Right lung (tissue), 5 donors: ENCODE measurements around the gene EIF1. TPM values are rescaled to one million over a fixed set of nuclear protein-coding genes. Genes with fewer than 3 reads are reported as not detected.
"Not testable (repeated sequence)": the region's sequence is repeated elsewhere in the genome, so short reads cannot be mapped to it uniquely, and the experiment has no call there.

Experiments
- DNase-seq, 2 donors: peaks; one replicate each; pipeline ENCODE4 v3.0.0-alpha.2; 2013
- polyA plus RNA-seq, 5 donors: library from polyadenylated mRNA; unstranded; fragments of 120-200 nt; gene quantifications; one replicate each; pipeline versions ENCODE4 v1.2.1 to v1.2.3, GENCODE V29; 2013; ENCODE audit warnings: inconsistent platforms in 1 of 5, low replicate concordance in 1 of 5; ENCODE audit not compliant: insufficient read length in 5 of 5, insufficient read depth in 1 of 5

Gene EIF1
- polyA plus RNA-seq, 5 donors = 648 to 772 (median 688) TPM

DNA sequence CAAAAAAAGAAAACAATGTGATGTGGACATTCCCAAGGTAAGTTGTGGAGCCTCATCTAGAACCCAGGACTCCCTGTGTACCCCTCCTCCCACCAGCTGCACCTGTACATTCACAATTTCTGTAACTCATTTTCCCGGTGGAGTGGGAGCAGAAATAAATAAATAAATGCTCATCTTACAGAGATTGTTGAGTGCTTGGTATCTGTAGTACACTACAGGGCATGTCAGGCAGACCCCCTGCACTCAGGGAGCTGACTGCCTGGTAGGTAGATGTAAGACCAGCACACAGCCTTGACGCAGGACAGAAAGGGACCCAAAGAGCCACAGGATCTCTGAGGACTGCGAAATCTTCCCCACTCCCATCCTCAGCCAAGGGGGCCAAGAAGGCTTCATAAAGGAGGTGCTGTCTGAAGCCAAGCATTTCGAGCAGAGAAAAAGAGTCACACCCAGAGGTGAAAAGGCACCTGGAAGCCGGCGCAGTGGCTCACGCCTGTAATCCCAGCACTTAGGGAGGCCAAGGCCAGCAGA is 6.5 kb downstream of the EIF1 start:
- no peak for DNase-seq

DNA sequence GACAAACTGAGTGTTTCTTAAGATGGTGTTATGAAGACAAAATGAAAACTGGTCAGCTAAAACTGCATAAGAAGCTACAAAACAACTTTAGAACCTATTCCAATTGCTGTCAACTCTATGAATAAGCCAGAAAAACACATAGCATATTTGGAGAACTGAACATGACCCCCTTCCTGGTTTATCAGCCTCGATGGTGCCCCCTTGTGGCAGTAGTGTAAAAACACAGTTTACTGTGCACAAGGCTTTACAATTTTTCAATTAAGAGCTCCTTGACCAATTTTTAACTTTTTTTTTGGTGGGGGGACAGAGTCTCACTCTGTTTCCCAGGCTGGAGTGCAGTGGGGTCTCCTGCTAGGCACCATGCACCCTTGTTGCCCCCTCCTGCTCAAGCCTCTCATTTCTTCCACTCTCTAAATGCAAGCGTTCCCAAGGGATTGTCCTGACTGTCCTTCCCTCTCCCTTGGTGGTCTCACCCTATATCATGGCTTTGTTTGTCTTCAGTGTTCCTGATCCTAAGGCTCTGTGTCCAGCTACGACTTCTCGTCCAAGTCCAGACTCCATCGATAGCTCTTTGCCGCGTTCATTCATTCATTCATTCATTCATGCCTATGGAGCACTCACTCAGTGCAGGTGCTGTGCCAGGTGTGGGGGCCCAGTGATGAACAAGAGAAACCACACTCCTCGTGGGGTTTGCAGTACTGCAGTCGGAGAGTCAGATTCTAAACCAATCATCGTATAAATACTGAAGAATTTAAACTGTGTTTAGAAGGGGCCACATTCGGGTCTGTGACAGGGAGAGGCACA is 7.5 kb downstream of the EIF1 start:
- DNase-seq = peak; percentile 52 to 64

DNA sequence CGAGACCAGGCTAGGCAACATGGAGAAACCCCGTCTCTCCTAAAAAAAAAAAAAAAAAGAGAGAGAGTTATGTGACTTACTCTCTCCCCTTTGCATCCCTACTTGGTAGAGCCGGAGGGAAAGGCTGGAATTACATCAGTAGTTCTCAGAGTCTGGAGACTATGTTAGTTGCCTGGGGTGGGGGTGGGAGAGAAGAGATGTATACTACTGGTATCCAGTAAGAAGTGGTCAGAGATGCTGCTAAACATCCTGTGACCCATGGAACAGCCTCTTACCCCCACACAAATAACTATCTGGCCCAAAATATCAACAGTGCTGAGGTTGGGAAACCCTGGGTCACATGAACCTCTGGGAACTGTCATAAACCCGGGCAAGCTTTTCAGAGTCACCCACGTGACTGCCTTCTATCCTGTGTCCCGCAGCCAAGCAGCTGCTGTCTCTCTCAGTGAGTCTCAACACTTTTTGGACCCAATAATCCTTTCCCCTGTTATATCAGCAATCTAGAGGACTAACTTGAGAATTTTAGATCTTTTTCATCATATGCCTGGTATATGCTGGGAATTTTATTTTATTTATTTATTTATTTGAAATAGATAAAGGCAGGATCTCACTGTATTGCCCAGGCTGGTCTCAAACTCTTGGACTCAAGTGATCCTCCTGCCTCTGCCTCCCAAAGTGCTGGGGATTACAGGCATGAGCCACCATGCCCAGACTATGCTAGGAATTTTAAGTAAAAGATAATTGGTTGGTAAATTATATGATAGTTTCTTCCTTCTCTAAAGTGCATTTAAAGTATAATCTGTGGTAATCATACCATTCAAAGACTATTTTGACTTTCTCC is 8.7 kb downstream of the EIF1 start:
- peak; percentile 73 to 82 for DNase-seq

DNA sequence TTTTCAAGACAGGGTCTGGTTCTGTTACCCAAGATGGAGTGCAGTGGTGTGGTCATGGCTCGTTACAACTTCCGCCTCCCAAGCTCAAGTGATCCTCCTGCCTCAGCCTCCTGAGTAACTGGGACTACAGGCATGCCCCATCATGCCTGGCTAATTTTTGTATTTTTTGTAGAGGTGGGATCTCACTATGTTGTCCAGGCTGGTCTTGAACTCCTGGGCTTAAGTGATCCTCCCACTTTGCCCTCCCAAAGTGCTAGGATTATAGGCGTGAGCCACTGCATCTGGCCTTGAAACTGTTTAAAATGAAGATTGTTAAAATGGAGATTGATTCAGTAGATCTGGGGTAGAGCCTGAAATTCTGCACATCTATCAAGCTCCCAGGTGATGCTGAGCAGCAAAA is 12.2 kb downstream of the EIF1 start:
- DNase-seq = not testable (repeated sequence)

- no peak for DNase-seq
Observed at GRCh38 chr17:41702712-41703111, 14.0 kb downstream of the EIF1 start.

- DNase-seq = no peak
Observed at GRCh38 chr17:41705271-41705991, 16.7 kb downstream of the EIF1 start.

DNA sequence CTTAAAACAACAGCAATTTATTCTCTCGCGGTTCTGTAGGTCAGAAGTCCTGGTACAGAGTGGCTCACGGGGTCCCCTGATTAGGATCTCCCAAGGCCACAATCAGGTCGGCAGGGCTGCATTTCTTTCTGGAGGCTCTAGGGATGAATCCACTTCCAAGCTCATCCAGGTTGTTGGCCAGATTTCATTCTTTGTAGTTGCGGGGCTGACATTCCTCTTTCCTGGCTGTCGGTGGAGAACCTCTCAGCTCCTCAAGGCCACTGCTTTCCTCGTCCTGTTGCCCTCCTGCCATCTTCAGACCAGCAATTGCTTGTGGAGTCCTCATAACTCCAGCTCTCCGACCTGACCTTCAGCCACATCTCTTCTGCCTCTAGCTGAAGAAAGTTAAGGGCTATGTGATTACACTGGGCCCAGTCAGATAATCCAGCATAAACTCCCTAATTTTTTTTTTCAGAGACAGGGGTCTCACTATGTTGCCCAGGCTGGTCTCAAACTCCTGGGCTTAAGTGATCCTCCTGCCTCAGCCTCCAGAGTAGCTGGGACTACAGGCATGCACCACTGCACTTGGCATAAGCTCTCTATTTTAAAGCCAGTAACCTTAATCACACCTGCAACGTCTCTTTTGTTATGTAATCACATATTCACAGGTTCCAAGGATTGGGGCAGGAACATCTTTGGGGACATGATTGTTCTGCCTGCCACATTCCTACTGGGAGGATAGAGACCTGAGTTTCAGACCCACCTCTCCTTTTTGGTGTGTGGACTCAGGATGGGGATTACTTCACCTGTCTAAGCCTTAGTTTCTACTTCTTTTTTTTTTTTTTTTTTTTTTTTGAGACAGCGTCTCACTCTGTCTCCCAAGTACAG is 19.4 kb downstream of the EIF1 start:
- no peak for DNase-seq

DNA sequence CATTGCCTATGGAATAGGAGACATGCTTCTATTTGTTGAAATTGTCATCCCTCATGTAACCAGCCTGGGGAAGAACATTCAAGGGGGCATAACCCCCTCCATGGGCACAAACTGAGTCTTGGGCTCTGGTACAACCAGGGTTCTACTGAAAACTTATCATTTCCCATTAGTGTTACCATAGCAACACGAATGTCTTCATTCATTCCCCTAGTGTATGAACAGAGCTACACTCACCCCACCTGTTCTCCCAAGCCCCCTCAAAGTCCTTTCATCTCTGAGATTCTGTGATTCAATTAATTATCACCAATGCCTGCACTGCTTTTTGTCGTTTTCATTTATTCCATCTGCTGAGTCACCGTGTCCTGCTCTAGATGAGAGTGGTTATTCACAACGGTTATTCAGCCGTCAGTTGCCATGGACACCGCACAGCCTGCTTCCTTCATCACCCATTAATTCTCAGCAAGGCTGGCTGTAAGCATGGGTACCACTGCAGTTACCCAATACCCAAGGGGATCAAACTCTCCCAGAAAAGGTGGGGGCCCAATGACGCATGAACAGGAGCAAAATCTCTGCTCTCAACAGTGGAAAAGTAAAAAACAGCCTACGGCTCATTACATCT is 21.9 kb downstream of the EIF1 start:
- DNase-seq = no peak

DNA sequence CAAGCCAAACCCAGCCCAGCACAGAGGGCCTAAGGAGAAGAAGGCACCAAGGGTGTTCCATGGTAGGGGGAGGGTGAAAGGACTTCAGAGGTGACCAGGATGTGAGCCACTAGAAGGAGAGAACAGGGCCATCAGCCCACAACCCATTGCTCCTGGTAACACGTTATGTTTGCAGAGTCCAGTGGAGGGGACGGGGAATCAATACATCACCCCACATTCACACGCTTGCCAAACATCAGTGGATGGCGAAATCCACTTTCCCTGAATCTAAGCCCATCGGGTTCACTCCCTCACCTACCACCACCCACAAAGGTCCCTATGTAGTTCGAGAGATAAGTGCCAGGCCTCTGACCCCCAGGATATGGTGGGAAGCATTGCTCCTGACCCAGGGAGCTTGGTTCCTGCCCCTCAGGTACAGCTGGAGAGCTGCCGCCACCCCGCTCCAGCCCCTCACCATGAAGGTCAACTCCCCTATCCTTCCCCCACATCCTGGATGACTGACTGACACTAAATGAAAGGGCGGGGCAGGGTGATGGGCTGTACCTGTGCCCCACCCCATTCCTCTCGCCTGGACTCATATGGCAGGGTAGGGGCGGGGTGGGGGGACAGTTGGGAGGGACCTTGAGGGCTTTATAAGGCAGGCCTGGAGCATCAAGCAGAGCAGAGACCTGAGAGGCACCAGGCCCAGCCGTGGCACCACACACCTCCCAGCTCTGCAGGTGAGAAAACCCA is 23.1 kb downstream of the EIF1 start, which contains the start of gene GAST:
GAST (plus strand) TSS at position 663 of the 732 bp plus-strand sequence. CDS start 3,106 bp downstream, outside the sequence.
- no peak for DNase-seq

- no peak for DNase-seq
Observed at GRCh38 chr17:41717408-41718286, 29.0 kb downstream of the EIF1 start.

DNA sequence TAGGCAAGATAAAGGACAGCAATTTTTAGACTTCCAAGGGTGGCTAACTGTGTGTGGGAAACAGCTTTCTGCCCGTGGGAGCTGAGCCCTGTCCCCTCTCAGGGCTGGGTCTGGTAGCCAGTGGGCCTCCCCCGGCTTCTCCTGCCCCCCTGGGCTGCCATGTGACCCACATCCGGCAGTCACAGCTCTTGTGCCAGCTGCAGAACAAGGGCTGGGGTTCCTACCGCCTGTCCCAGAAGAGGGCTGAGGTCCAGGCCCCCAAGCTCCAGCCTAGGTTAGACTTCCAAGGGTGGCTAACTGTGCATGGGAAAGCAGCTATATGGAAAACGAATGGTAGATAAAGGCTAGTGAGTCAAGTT is 29.6 kb downstream of the EIF1 start:
- DNase-seq = no peak

DNA sequence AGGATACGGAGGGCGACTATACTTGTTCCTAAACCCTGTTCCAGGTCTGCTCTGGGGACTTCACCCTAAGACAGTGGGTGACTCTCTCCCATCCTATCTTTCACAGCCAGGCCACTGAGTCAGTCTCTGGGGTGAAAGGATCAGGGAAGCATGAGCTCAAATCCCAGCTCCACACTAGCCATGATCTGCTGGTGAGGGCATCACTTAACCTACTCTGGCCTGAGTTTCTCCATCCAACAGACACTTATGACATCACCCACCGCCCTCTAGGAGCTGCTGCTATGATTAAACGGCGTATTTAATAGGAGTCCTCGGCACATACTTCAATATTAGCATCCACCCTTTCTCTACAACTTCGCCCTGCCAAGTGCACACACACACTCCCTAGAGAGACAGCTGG is 33.5 kb downstream of the EIF1 start:
- no peak for DNase-seq

GRCh38 chr17:41723801-41724475 is 35.3 kb downstream of the EIF1 start:
- no peak for DNase-seq

DNA sequence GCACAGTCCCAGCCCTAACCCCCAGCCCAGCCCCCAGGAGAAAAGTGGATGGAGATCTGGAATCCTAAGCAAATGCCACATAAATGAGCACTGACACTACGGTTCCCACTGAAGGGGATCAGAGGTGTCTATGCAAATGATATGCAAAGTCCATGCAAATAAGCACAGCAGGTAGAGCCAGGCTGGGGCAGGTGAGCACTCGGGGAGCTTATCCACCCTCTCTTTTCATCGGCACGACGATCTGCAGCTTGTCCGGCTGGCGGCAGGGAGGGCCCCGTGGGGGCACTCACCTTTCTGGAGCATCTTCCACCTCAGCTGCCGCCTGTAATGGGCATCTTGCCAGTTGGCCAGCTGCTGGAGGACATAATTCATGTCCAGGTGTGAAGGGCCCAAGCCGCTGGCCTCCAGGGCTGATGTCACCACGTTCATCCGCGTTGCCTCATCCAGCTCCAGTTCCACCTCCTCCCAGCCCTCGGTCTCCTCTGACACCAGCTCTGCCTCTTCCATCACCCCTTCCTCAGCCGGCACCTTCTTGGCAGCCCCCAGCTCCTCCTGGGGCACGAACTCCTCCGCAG is 35.9 kb downstream of the EIF1 start:
- no peak for DNase-seq

DNA sequence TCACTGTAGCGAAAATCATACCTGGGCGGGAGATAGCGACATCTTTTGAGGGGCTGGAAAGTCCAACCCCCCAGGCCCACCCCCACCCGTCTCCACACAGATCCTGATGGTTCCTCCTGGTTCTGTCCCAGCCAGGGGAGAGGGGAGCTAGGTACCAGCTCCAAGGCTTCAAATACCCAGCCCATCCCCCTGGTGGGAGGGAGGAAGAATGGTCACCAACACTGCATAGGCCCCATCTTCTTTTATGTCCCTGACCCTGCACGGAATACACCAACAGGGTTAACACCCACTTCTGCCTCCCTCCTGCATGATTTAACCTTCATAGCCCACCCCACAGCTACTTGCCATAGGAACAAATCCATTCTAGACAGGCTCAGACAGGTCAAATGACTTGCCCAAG is 36.4 kb downstream of the EIF1 start:
- DNase-seq = no peak

DNA sequence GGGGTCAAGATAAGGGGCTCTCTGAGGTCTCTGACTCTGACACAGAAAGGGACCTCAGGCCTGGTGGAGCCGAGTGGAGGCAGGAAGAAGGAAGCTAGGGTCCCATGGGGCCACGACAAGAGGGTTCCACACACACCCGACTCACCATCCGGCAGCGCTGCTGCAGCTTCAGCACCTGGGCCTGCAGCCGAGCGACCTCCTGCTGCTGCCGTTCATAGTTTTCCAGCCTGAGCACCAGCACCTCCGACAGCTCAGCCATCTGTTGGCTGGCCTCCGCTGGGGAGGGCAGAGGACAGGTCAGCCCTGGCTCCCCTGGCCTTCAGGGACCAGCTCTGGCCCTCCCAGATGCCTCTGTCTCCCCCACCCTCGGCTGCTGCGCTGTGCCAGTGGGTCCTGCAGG is 39.4 kb downstream of the EIF1 start:
- no peak for DNase-seq

DNA sequence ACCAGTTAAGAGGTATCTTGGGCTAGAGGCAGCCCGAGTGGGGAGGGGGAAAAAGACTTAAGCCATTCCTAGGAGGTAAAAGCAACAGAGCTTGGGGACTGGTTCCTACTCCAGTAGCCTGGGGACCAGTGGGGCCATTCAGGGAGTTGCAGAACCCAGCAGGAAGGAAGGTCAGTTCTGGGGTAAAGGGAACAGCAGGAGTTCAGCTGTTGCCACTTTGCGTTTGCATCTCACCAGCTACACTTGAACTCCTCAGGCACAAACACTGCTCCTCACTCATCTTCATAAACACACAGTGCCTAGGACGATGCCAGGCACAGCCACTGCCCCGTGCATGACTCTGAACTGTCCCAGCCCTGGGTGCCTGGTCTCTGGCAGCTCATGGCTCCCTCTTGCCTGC is 41.8 kb downstream of the EIF1 start:
- DNase-seq = no peak

GRCh38 chr17:41731836-41732235 is 43.2 kb downstream of the EIF1 start:
- no peak for DNase-seq
